H1 (cell line): ENCODE data around the gene KRTAP5-1.

Experiments used
- CTCF ChIP-seq, 3 experiments: IDR thresholded peaks; 1 replicate in 2 of 3; 2 replicates in 1 of 3; pipeline versions ENCODE4 v1.5.1 to v1.6.1; 2011; ENCODE audit warnings: low read length in 3 of 3, mild to moderate bottlenecking in 3 of 3, inconsistent platforms in 2 of 3, low read depth in 1 of 3, moderate library complexity in 1 of 3; ENCODE audit not compliant: insufficient read depth in 1 of 3; ENCODE audit errors: control extremely low read depth in 1 of 3
- HDAC2 ChIP-seq, 2 experiments: fragments of 300-600 bp in 1 of 2; sonication (generic) in 1 of 2; IDR thresholded peaks; 2 replicates each; pipeline ENCODE4 v1.6.1; 2011 to 2012; ENCODE audit warnings: low read depth in 2 of 2, low read length in 2 of 2, mild to moderate bottlenecking in 2 of 2, moderate library complexity in 2 of 2, borderline replicate concordance in 1 of 2, inconsistent platforms in 1 of 2
- MAX ChIP-seq: IDR thresholded peaks from 2 replicates; pipeline ENCODE4 v1.6.1; 2012; ENCODE audit warnings: inconsistent platforms
- NANOG ChIP-seq: IDR thresholded peaks from 2 replicates; pipeline ENCODE4 v1.6.1; 2011; ENCODE audit warnings: low read length, low read depth, mild to moderate bottlenecking, inconsistent platforms; ENCODE audit not compliant: insufficient read depth, poor library complexity, severe bottlenecking

GRCh38 chr11:1631066-1631568 lies 46.0 kb upstream of the KRTAP5-1 start:
- TF ChIP-seq MAX (no peak), HDAC2 (IDR thresholded peaks at IDR 0.05; ENCODE audit: borderline replicate concordance in 1 of 2, low read depth in 2 of 2, low read length in 2 of 2) (no peak), CTCF (IDR thresholded peaks at IDR 0.05; ENCODE audit: control extremely low read depth in 1 of 3, insufficient read depth in 1 of 3, low read depth in 1 of 3, low read length in 3 of 3) (no peak), NANOG (no peak)
